ENCODE data around the gene PNKD. TPM values are rescaled to one million over a fixed set of nuclear protein-coding genes. Genes with fewer than 3 reads are reported as not detected.

PNKD gene
- total and polyA plus RNA-seq, 10 of the 15 experiments (the other 5 are each of a cell fraction or from before 2014, with no cell fraction given), result 27.2 to 106 (median 61.3) TPM

GRCh38 chr2:218395826-218396687 is 125.7 kb downstream of the PNKD start (continued):
- TF ChIP-seq ZSCAN29 (IDR thresholded peaks at IDR 0.05), result peak; percentile 86
- peak; percentile 85 for TF ChIP-seq SP1 (IDR thresholded peaks at IDR 0.05; ENCODE audit: low read depth, low read length)
- 0 out of 2 replicates have a peak, but pooled peaks have one; percentile 29 for TF ChIP-seq CHD4 (IDR thresholded peaks at IDR 0.05)
- no peak for TF ChIP-seq ZBTB4 (CRISPR knock-in tag; IDR thresholded peaks at IDR 0.05)
- TF ChIP-seq MLLT1 (IDR thresholded peaks at IDR 0.05), result peak; percentile 98
- no peak for TF ChIP-seq STAT3 (IDR thresholded peaks at IDR 0.05; ENCODE audit: low read depth, low read length)
- TF ChIP-seq MTA2 (IDR thresholded peaks at IDR 0.05; ENCODE audit: low read depth), result 0 out of 2 replicates have a peak, but pooled peaks have one; percentile 9
- TF ChIP-seq PBX3 (IDR thresholded peaks at IDR 0.05; ENCODE audit: insufficient replicate concordance, low read depth, low read length), result no peak
- TF ChIP-seq, protein P1, sequence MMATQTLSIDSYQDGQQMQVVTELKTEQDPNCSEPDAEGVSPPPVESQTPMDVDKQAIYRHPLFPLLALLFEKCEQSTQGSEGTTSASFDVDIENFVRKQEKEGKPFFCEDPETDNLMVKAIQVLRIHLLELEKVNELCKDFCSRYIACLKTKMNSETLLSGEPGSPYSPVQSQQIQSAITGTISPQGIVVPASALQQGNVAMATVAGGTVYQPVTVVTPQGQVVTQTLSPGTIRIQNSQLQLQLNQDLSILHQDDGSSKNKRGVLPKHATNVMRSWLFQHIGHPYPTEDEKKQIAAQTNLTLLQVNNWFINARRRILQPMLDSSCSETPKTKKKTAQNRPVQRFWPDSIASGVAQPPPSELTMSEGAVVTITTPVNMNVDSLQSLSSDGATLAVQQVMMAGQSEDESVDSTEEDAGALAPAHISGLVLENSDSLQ (IDR thresholded peaks at IDR 0.05), result peak; percentile 32
- peak; percentile 75 for TF ChIP-seq KLF5 (IDR thresholded peaks at IDR 0.05; ENCODE audit: partially characterized antibody)
- no peak for TF ChIP-seq SREBF1 (IDR thresholded peaks at IDR 0.05; ENCODE audit: low read length)
- TF ChIP-seq, protein P2, sequence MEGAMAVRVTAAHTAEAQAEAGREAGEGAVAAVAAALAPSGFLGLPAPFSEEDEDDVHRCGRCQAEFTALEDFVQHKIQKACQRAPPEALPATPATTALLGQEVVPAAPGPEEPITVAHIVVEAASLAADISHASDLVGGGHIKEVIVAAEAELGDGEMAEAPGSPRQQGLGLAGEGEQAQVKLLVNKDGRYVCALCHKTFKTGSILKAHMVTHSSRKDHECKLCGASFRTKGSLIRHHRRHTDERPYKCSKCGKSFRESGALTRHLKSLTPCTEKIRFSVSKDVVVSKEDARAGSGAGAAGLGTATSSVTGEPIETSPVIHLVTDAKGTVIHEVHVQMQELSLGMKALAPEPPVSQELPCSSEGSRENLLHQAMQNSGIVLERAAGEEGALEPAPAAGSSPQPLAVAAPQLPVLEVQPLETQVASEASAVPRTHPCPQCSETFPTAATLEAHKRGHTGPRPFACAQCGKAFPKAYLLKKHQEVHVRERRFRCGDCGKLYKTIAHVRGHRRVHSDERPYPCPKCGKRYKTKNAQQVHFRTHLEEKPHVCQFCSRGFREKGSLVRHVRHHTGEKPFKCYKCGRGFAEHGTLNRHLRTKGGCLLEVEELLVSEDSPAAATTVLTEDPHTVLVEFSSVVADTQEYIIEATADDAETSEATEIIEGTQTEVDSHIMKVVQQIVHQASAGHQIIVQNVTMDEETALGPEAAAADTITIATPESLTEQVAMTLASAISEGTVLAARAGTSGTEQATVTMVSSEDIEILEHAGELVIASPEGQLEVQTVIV (IDR thresholded peaks at IDR 0.05; ENCODE audit: borderline replicate concordance, partially characterized antibody), result peak; percentile 89
- TF ChIP-seq SUPT20H (IDR thresholded peaks at IDR 0.05; ENCODE audit: borderline replicate concordance, control insufficient read depth, low read depth, low read length), result no peak
- no peak; the same call in 1 of the 2 replicates for TF ChIP-seq MXI1 (IDR thresholded peaks at IDR 0.05; ENCODE audit: low read depth, low read length)
- TF ChIP-seq ASH2L (IDR thresholded peaks at IDR 0.05; ENCODE audit: borderline replicate concordance, low read depth), result peak; percentile 82; the same call in 1 of the 2 replicates
- peak; percentile 50 for TF ChIP-seq RAD21 (IDR thresholded peaks at IDR 0.05; ENCODE audit: insufficient read depth, low read depth, low read length)
- 0 out of 2 replicates have a peak, but pooled peaks have one; percentile 57 for TF ChIP-seq ELK1 (IDR thresholded peaks at IDR 0.05; ENCODE audit: low read depth, low read length)
